Measurements from ENCODE around the gene RET.
"Not testable (repeated sequence)": the region's sequence is repeated elsewhere in the genome, so short reads cannot be mapped to it uniquely, and the experiment has no call there.

Gene RET

DNA sequence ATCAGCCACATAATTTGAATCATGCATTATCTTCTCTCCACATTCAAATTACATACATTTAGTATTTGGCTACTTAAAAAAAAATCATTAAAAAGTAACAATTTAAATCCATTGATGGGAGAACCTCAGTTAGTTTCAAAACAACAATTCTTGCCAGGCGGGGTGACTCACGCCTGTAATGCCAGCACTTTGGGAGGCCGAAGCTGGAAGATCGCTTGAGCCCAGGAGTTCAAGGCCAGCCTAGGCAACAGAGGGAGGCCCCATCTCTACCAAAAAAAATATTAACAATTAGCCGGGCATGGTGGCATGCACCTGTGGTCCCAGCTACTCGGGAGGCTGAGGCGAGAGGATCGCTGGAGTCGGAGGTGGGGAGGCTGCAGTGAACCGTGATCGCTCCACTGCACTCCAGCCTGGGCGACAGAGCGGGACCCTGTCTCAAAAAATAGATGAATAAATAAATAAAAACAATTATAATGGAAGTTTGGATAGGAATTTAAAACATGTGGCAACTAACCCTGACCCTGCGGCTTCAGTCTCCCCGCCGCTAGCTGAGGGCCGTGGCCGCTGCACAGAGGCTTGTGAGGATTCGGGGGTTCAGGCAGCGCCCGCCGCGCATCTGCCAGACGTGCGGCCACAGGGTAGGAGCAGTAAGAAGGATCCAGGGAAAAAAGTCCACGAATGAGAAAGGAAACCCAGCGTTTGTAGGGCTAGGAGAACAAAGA is 60.3 kb downstream of the RET start:
- H3K4me3 ChIP-seq (ENCODE audit: control insufficient read depth, low read depth, low read length): peak overlapping the region; percentile 75
- TF ChIP-seq, protein P1, sequence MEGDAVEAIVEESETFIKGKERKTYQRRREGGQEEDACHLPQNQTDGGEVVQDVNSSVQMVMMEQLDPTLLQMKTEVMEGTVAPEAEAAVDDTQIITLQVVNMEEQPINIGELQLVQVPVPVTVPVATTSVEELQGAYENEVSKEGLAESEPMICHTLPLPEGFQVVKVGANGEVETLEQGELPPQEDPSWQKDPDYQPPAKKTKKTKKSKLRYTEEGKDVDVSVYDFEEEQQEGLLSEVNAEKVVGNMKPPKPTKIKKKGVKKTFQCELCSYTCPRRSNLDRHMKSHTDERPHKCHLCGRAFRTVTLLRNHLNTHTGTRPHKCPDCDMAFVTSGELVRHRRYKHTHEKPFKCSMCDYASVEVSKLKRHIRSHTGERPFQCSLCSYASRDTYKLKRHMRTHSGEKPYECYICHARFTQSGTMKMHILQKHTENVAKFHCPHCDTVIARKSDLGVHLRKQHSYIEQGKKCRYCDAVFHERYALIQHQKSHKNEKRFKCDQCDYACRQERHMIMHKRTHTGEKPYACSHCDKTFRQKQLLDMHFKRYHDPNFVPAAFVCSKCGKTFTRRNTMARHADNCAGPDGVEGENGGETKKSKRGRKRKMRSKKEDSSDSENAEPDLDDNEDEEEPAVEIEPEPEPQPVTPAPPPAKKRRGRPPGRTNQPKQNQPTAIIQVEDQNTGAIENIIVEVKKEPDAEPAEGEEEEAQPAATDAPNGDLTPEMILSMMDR (conservative IDR thresholded peaks at IDR 0.05; ENCODE audit: control insufficient read depth, insufficient read depth, low read depth, low read length): no peak
- peak; percentile 70 for DNase-seq (ENCODE audit: low read depth)

DNA sequence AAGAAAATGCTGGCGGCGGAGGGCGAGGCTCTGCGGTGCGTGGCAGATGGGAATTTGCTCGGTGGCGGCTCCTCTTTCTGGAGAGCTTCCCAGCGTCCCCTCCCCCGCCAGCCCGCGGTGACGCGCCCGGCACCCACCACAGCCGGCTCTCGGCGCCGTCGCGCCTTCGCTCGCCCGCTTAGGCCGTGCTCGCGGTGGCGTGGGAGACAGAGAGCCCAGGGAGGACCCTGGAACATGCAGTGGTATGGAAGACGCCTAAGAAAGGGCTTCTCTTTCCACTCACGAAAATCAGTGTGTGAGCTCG is 60.8 kb downstream of the RET start:
- TF ChIP-seq, protein P1 (conservative IDR thresholded peaks at IDR 0.05; ENCODE audit: control insufficient read depth, insufficient read depth, low read depth, low read length): no peak
- DNase-seq (ENCODE audit: low read depth): peak; percentile 45

DNA sequence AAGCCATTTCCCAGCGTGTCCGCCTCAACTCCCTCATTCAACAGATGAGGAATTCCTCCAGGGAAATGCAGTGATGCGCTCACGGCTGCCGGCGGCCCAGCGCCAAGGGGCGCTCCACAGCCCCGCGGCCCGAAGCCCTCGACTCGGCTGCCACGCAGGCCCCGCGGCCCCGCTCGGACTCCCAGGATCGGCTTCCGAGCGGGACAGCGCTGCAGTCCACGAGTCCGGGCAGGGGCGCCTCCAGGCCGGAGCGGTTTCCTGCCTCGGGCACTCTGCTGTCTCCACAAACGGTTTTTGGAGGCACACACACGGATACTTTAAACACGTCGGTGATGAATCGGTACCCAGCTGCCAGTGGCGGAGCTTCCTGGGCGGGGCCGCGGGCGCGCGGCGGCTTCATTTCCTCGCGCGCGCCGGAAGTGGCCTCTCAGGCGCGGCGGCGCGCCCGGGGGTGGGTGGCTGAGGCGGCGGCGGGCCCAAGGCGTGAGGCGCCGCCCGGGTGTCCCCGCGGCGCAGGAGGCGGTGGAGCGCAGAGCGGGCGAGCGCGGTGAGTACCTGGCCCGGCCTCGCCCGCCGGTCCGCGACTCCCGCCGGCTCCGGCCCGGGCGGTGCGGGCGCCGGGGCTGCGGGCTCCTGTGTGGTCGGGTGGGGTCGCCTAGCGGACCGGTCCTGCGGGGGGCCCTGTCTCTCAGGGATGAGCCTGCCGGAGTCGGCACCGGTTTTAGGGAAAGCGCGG is 61.3 kb downstream of the RET start, which contains the start of gene CSGALNACT2:
CSGALNACT2 (plus strand) TSS at position 425 of the 736 bp plus-strand sequence. CDS start 16,705 bp downstream, outside the sequence.
- peak within 1 kb of the TSS; percentile 75 for H3K4me3 ChIP-seq (ENCODE audit: control insufficient read depth, low read depth, low read length)
- DNase-seq (ENCODE audit: low read depth): peak; percentile 86
- TF ChIP-seq, protein P1 (conservative IDR thresholded peaks at IDR 0.05; ENCODE audit: control insufficient read depth, insufficient read depth, low read depth, low read length): no peak

More for the DNA sequence above, 60.8 kb downstream of the RET start:
- peak overlapping the region; percentile 75 for H3K4me3 ChIP-seq (ENCODE audit: control insufficient read depth, low read depth, low read length)

DNA sequence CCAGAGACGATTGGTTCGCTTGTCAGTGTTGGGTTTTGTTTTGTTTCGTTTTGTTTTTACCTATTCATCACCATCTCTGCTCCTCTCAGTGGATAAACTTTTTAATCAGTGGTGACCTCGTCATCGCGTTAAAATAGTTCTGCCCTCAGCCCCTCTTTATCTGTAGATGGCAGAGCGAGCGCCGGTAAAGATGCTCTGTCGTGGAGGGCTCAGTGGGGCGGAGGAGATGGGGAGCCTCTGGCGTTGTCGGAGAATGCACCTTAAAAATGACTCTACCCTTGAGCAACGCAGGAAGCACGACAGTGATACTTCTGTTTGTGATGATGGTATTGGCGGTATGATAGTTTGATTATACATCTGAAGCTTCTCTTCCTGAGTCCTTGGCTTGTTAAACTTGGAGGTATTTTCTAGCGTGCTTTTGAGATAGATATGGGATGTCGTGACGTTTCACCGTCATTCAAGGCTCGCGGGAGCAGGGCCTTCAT is 61.9 kb downstream of the RET start:
- TF ChIP-seq, protein P1 (conservative IDR thresholded peaks at IDR 0.05; ENCODE audit: control insufficient read depth, insufficient read depth, low read depth, low read length): no peak
- H3K4me3 ChIP-seq (ENCODE audit: control insufficient read depth, low read depth, low read length): peak overlapping the region; percentile 73
- peak; percentile 37 for DNase-seq (ENCODE audit: low read depth)

DNA sequence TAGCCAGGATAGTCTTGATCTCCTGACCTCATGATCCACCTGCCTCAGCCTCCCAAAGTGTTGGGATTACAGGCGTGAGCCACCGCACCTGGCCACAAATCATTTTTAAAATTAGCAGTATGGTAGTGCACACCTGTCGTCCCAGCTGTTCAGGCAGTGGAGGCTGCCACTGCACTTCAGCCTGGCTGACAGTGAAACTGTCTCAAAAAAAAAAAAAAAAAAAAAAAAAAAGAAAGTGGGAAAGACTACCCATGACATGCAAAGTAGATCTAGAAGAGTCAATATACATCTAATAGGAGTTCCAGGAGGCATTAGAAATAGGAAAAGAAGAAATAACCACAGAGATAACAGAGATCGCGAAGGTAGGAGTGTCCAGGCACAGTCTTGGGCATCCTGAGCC is 64.6 kb downstream of the RET start:
- DNase-seq (ENCODE audit: low read depth): no peak
- TF ChIP-seq, protein P1 (conservative IDR thresholded peaks at IDR 0.05; ENCODE audit: control insufficient read depth, insufficient read depth, low read depth, low read length): no peak
- no peak overlapping the region for H3K4me3 ChIP-seq (ENCODE audit: control insufficient read depth, low read depth, low read length)

DNA sequence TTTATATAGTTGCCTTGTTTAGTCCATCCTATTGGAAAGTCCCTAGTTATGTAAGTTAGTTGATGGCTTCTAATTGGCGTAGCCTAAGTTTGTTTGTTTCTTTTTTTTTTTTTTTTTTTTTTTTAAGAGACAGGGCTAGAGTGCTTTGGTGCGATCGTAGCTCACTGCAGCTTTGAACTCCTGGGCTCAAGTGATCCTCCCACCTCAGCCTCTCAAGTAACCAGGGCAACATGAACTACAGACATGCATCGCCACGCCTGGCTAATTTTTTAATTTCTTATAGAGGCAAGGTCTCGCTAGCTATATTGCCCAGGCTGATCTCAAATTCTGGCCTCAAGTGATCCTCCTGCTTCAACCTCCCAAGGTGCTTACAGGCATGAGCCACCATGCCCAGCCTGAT is 68.4 kb downstream of the RET start:
- no peak for DNase-seq (ENCODE audit: low read depth)
- TF ChIP-seq, protein P1 (conservative IDR thresholded peaks at IDR 0.05; ENCODE audit: control insufficient read depth, insufficient read depth, low read depth, low read length): no peak
- H3K4me3 ChIP-seq (ENCODE audit: control insufficient read depth, low read depth, low read length): no peak overlapping the region

DNA sequence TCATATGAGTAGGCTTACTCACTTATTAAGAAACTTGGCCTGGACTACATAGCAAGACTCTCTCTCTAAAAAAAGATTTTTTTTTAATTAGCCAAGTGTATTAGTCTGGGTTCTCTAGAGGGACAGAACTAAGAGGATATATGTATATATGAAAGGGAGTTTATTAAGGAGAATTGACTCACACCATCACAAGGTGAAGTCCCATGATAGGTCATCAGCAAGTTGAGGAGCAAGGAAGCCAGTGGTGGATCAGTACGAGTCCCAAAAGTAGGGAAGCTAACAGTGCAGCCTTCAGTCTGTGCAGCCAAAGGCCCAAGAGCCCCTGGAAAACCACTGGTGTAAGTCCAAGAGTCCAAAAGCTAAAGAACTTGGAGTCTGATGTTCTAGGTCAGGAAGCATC is 69.1 kb downstream of the RET start:
- not testable (repeated sequence) for DNase-seq (ENCODE audit: low read depth); H3K4me3 ChIP-seq (ENCODE audit: control insufficient read depth, low read depth, low read length)

Data from fibroblast of mammary gland (primary cell).